IPS-11a (cell line): ENCODE measurements around the gene PRR15L.
"Not testable (repeated sequence)": the region's sequence is repeated elsewhere in the genome, so short reads cannot be mapped to it uniquely, and the experiment has no call there.

Experiments used
- H3K4me3 ChIP-seq: one replicate; pipeline ENCODE4 v1.5.1; 2013; ENCODE audit warnings: low read depth, low read length, control low read depth

Gene PRR15L

DNA sequence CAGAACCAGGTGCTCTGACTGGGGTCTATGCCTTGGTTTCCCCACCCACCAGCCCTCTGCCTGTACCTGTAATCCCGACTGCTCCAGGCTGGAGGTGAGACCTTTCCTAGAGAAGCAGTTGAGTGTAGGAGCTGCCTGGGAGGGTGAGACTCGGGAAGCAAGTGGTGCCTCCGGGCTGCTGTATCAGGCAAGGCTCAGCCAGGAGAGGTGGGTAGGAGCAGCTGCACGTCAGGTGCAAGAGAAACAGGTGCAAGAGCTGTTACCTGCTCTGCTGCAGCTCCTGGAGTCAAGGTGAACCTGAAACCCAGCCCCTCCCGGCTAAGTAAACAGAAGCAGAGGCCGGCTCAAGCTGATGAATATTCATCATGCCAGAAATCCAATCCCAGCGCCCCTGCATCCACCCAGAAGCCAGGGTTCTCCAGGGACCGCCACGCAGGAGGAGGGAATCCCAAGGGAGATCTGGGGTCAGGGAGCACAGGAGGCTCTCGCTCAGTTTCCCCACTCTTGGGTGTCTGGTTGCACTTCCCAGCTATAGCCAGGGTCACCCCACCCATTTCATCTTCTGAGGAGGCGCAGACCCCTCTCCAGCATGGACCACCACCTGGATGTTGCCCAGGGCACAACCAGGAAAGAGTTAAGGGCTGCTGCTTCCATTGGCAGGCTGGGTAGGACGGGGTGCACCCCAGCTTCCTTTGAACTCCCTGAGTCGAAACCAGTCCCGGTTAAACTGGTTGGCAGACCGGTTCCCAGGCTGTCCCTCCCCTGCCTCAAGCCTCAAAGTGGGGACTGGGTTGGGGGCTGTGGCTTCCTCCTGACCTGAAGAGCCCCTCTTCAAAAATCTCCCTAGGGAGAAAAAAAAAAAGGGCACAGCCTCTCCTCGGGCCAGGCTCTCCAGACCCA is at the start of gene PRR15L:
PRR15L (minus strand) TSS at position 293 of the 900 bp plus-strand sequence. CDS start 4,649 bp downstream, outside the sequence.
- H3K4me3 ChIP-seq: no peak within 1 kb of the TSS

DNA sequence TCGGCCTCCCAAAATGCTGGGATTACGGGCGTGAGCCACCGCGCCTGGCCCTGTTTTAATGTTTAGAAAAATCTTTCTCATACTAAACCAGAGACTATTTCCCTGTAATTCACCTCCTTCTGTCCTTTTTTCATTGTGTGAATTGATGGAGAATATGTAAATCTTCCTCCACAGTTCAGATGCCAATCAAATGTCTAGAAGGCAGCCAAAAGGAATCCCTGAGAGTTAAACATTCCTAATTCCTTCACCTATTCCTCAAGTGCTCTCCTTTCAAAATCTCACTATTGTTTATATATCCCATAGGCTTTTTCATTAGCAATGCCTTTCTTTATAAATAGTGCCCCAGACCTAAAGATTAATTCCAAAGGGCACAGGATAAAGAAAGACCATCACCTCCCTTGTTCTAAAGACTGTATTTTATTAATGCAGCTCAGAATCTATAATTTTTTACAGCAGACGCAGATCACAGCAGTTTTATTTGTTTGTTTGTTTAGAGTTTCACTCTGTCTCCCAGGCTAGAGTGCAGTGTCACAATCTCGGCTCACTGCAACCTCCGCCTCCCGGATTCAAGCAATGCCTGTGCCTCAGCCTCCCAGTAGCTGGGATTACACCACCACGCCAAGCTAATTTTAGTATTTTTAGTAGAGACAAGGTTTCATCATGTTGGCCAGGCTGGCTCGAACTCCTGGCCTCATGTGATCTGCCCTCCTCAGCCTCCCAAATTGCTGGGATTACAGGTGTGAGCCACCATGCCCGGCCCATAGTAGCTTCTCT is 49.4 kb upstream of the PRR15L start:
- no peak overlapping the region for H3K4me3 ChIP-seq

DNA sequence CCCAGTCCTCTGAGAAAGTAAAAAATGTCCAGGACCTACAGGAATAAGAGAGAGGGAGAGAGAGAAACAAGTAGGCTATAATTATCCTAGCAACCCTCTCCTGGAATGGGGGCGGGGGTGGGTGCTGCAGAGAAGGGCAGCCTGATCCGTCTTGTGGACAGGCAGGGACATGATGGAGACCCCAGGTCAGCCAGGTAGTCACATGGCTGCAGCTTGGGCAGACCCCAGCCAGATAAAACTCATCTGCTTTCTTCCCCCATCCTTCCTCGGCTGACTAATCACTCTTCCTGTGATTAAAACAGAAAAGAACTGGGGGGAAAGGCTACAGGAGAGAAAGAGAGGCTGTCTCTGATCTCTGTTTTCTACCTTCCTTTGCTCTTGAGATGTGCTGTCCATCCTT is 47.3 kb upstream of the PRR15L start:
- no peak overlapping the region for H3K4me3 ChIP-seq

- H3K4me3 ChIP-seq: no peak overlapping the region
Measured at GRCh38 chr17:48003417-48004151, 45.9 kb upstream of the PRR15L start.

DNA sequence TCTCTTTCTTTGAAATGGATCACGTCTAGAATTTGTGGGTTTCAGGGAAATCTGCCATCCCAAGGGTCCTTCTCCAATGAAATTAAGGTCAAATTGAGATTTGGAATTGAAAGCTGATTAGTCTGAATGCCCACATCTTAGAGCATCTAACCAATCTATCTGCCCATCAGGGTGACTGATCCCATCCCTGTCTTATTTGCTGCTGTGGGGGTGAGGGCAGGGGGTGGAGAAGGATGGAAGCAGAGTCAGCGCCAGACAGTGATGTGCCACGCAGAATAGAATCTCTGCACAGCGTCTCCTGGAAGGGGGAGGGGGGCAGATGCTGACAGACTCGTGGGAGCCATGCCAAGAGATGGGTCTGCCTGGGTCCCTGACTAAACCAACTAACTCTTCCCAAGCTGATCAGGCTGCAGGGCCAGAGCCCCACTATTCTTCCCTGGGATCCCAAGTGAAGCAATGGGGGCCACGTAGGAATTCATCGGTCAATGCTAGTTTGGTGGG is 45.3 kb upstream of the PRR15L start:
- H3K4me3 ChIP-seq: no peak overlapping the region

DNA sequence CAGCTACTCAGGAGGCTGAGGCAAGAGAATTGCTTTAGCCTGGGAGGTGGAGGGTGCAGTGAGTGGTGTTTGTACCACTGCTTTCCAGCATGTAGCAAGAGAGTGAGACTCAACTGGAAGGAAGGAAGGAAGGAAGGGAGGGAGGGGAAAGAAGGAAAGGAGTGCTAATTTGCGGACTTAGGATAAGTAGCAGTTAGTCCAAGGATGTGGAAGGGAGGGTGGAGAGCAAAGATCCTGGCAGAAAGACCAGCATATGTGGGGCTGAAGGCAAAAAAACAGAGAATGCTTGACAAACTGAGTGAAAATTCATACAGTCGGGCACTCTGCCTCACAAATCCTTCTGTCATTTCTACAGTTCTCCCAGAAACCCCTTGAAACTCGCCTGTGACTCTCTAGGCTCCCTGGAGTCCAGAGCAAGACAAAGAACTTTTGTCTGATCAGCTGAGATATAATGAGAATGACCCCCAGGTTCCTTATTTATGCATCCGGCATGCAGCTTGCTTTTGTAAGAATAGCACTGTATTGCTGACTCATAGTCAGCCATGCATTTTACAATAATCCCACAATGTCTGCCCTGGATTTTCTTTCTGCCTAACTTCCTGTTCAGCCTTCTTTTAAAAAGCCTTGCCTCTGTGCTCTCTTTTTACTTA is 44.7 kb upstream of the PRR15L start:
- no peak overlapping the region for H3K4me3 ChIP-seq

DNA sequence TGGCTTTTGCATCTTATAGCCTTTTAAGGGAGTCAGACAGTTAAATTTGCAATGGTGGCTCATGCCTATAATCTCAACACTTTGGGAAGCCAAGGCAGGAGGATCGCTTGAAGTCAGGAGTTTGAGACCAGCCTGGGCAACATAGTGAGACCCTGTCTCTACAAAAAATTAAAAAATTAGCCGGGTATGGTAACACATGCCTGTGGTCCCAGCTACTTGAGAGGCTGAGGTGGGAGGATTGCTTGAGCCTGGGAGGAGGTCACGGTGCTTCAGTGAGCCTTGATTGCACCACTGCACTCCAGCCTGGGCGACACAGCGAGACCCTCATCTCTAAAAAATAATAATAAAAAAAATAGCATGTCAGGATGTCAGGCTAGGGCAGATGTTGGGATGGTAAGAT is 44.0 kb upstream of the PRR15L start:
- not testable (repeated sequence) for H3K4me3 ChIP-seq

DNA sequence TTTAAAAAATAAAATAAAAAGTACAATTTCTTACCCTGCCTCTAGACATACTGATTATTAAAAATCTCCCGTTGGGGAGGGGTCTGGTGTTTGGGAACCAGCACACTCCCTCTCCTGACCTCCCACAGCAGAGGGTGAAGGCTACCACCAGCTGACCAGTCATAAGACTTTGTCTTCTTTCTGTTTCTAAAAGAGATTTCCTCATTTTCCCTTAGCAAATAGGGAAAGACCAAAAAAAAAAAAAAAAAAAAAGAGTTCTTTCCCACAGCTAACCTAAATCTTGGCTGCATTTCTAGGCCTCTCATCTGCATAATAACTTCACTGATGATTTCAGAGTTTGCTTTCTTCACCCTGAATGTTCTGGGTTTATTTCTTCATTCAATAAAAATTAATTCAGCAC is 43.5 kb upstream of the PRR15L start:
- no peak overlapping the region for H3K4me3 ChIP-seq

DNA sequence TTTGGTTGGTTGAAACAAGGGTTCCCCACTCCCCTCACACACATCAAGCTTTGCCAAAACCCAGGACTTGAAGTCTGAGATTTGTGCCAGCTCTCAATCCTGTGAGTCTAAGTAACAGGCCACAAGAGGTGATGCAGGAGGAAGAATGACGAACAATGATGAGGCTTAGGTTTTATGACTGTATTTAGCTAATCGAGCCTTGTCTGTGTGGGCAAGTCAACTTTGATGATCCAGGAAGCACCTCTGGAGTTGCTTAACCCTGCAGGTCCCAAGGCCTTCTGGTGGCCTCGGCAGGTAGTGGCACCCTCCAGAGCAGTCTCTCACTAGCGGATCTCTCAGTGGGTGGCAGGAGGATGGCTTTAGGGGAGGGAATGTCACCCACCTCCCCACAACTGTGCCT is 41.9 kb upstream of the PRR15L start:
- no peak overlapping the region for H3K4me3 ChIP-seq

- H3K4me3 ChIP-seq: no peak overlapping the region
Measured at GRCh38 chr17:47998044-47998443, 40.4 kb upstream of the PRR15L start.

DNA sequence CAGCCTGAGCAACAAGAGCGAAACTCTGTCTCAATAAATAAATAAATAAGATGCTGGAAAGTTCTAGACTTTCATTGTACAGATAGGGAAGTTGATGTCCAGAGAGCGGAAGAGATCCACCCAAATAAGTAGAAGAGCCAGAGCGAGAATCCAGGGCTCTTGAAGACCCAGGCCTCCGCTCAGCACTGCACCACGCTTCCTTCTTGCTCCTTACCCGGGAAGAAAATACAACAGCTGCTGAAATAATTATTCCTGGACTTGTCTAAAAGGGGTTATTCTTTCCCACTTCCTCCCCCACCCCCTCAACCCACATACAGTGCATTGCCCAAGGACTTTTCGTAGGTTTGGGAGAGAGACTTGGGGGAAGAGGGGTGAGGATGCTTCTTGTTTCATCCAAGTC is 39.9 kb upstream of the PRR15L start:
- H3K4me3 ChIP-seq: no peak overlapping the region

DNA sequence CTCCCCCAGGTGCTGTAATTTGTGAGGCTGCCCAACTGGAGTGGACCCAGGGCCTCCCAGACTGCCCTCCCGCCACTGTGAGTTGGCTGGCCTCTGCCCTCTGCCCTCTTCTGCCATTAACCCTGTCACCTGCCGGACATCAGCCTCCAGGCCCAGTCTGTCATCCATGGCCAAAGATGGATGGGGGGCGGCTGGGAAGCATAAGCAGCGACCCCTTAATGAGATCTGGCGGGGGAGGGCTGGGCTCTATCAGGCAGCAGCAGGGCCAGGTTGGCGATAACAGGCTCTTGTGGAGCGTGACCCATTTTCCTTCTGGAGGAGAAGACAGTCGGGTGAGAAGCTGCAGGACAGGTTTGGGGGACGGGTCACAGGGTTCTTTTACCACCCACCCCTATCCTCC is 38.5 kb upstream of the PRR15L start:
- no peak overlapping the region for H3K4me3 ChIP-seq

- no peak overlapping the region for H3K4me3 ChIP-seq
Measured at GRCh38 chr17:47995241-47995935, 37.7 kb upstream of the PRR15L start.

GRCh38 chr17:47994724-47995123 is 37.0 kb upstream of the PRR15L start:
- no peak overlapping the region for H3K4me3 ChIP-seq

DNA sequence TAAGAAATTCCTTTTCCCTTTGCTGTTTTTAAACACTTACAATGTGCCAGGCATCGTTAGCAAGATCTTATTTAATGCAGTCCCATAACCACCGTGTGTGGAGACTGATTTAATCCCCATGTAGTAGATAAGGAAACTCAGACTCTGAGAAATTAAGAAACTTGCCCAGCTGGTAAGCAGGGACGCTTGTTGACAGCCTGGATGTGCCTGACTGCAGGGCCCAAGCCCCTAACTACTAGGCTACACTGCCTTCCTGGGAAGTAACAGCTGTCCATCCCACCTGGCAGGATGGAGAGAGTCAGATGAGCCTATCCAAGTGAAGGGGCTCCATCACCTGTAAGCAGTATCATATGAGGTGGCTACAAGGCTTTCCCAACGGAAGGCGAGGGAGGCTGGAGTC is 36.3 kb upstream of the PRR15L start:
- H3K4me3 ChIP-seq: no peak overlapping the region

DNA sequence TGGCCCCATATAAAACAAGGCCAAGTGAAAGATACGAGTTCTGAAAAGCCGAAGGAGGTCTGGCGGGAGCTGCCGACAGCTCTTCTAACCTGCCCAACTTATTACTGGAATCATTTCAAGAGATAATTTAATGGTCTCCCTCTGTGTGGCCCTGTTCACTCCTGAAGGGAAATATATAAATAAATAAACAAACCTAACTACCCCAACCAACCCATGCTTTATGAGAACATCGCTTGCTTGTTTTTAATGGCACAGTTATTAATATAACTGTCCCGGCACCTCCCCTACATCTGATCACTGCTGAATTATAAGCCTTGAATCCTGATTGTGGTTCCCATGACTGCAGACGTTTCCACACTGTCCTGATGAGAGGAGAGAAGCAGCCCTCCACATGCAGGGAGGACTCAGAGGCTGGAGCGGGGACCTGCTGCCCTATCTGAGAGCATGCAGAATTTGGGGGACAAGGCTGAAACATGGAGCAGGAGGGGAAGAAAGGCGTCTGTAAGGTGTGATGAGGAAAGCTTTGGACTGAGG is 35.4 kb upstream of the PRR15L start:
- H3K4me3 ChIP-seq: no peak overlapping the region

DNA sequence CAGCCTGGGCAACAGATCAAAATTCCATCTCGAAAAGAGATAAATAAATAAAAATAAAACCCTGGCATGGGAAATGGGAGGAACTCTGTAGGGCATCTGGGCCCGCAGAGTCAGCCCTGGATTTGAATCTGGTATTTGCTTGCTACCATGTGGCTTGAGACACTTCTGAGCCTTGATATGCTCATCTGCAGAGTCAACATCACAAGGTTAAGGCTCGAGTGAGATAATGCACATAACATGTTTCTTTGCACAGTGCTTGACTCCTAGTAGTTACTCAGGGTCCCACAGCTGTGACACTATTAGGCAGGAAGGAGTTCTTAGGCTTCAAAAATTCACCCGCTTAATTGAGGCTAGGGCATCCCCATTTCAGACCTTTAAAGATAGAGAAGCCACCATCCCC is 34.5 kb upstream of the PRR15L start:
- H3K4me3 ChIP-seq: no peak overlapping the region

DNA sequence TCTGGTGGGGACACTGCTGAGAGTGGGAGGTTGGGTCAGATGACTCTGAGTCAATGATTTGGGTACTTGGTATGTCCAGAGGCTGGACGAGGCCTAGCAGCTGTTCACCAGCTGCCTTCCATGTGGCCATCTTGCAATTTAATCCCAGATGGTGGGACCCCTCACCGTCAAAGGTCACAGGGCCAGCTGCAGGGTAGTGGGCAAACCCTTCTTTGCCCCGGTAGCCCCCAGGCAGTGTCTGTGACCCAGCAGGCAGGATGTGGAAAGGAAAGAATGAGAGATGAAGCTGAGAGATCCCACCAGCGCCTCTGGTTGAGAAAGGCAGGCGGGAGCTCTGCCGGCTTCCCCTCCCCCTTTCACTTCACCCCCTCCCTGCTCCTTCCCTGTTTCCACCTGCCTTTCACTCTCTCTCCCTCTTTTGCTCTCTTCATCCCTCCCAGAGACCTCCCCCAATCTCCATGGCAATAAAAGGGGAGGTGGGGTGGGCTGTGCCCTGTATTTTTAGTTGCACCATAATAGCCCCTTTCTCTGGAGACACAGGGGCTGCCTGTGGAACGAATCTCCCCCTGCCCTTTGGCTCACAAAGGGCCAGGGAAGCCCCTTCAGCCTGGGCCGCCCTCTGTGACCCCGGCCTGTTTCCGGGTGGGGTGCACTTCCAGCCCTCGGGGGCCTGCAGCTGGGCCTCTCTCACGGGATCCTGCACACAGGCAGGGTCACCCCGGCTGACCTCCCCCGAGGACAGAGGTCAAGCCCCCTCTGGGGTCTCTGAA is 33.5 kb upstream of the PRR15L start:
- no peak overlapping the region for H3K4me3 ChIP-seq

- no peak overlapping the region for H3K4me3 ChIP-seq
Measured at GRCh38 chr17:47989700-47990099, 32.0 kb upstream of the PRR15L start.
